ENCODE measurements around the gene SPINK5. TPM values are rescaled to one million over a fixed set of nuclear protein-coding genes. Genes with fewer than 3 reads are reported as not detected.

The SPINK5 gene
- total RNA-seq, 4 donors from 2014 or later = 0.31 to 3.2 (median 0.60) TPM; not detected in 1

DNA sequence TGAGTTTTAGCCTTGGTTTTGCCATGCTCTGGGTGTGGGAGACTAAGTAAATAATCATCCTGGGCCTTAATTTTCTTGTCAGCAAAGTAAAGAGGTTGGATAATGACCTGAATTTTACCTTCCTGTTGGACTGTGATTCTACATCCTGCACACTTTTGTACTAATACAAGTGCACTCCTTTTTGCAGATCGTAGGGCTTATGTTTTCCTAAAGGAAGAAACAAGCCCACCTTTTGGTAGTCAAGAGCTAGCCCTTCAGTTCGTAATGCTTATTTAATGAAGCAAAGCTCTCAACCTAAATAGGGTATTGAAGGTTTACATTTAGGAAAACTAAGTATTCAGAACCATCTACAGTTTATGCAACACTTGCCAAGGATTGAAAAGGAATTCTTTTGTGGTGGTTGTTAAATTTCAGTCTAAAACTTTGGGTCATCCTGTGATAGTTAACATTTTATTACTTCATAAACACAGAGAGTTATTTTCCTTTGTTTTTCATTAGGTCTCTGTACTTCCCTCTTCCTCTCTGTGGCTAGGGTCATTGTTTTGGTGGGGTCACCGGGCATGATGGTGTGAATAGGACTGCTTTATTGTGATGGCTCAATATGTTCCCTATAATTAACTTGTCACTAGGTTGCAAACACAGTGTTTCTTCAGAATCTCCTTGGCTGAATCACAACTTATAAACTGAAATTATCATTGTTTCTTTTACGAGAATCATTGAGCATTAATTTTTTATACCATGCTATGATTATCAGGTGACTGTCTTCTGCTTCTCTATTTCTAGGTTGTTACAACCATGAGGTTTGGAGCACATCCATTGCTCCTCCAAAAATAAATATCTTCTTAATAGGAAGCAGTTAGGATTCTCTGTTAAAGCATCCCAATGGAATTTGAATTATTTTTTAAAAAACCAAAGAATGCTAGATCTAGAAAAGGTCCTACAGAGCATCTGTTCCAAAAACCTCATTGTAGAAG, 28.5 kb downstream of the SPINK5 start:
- TF ChIP-seq, protein P1, sequence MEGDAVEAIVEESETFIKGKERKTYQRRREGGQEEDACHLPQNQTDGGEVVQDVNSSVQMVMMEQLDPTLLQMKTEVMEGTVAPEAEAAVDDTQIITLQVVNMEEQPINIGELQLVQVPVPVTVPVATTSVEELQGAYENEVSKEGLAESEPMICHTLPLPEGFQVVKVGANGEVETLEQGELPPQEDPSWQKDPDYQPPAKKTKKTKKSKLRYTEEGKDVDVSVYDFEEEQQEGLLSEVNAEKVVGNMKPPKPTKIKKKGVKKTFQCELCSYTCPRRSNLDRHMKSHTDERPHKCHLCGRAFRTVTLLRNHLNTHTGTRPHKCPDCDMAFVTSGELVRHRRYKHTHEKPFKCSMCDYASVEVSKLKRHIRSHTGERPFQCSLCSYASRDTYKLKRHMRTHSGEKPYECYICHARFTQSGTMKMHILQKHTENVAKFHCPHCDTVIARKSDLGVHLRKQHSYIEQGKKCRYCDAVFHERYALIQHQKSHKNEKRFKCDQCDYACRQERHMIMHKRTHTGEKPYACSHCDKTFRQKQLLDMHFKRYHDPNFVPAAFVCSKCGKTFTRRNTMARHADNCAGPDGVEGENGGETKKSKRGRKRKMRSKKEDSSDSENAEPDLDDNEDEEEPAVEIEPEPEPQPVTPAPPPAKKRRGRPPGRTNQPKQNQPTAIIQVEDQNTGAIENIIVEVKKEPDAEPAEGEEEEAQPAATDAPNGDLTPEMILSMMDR (IDR thresholded peaks at IDR 0.05) = no peak
- ATAC-seq (ENCODE audit: low FRiP score) (no peak), DNase-seq (ENCODE audit: low spot score) (no peak)

DNA sequence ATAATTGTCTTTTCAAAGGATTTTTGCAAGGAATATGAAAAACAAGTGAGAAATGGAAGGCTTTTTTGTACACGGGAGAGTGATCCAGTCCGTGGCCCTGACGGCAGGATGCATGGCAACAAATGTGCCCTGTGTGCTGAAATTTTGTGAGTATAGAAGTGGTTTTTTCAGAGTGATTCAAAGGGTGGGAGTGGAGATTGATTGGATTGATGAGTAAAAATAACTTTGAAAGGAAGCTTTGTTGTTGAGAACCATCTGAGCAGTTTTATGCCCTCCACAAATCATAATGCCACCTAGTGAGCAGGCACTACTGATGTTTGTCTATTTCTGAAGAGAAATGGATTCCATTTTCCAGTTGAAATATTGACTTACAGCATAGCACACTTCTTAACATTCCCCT, 30.6 kb downstream of the SPINK5 start:
- TF ChIP-seq, protein P1 (IDR thresholded peaks at IDR 0.05) = no peak
- DNase-seq (ENCODE audit: low spot score) = no peak
- no peak for ATAC-seq (ENCODE audit: low FRiP score)

DNA sequence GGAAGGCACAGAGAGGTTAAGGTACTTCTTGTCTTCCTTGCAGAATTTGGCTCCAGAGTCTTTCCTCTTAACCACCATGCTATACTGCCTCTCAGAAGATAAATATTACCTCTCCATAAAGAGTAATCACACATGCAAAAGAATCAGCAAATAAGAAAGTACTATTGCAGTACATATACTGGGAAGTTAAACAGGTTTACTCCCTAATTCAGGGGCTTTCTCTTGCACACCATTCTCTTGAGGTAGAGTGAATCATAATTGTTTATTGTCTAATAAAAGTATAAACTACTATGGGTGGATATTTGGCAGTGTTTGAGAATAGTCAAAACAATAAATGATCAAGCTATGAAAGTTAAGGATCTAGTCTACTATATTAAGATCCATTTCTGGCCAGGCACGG, 40.4 kb downstream of the SPINK5 start:
- TF ChIP-seq, protein P1 (IDR thresholded peaks at IDR 0.05) = no peak
- no peak for DNase-seq (ENCODE audit: low spot score)
- ATAC-seq (ENCODE audit: low FRiP score) = no peak

DNA sequence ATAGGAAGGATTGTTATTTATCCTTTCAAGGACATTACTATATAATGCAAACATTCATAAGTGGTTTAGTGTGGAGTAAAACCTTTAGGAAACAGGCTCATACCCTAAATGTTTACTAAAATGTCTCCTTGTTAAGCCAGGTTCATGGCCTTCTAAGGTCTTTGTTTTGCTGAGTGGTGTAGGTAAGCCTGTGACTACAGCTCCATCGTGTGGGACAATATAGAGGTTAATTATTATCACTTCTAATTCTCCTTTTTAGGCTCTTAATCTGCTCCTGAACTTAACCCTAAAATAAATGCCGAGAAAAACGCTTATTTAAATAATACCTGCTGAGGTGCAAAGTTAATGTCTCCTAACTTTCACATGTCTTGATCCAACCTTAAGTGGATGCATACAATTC, 43.8 kb downstream of the SPINK5 start:
- TF ChIP-seq, protein P1 (IDR thresholded peaks at IDR 0.05) = no peak
- ATAC-seq (ENCODE audit: low FRiP score) (no peak), DNase-seq (ENCODE audit: low spot score) (no peak)

DNA sequence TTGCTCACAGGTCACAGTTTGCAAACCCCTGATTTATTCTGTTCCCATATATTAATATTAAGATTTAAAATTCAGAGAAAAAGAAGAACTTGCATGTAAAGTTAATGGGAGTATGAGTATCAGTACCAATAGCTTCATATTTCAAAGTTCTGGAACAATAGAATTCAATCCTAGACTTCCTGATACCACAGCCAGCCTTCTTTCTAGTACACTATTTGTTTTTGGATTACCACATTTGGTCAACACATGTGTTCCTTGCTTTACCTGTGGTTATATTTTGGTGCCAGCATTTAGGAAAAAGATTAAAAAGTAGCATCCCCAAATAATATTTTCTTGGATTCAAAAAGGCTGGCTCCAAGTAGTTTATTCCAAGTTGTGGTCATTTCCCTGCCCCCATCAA, 49.5 kb downstream of the SPINK5 start:
- DNase-seq (ENCODE audit: low spot score) = no peak
- no peak for ATAC-seq (ENCODE audit: low FRiP score)
- TF ChIP-seq, protein P1 (IDR thresholded peaks at IDR 0.05) = no peak

DNA sequence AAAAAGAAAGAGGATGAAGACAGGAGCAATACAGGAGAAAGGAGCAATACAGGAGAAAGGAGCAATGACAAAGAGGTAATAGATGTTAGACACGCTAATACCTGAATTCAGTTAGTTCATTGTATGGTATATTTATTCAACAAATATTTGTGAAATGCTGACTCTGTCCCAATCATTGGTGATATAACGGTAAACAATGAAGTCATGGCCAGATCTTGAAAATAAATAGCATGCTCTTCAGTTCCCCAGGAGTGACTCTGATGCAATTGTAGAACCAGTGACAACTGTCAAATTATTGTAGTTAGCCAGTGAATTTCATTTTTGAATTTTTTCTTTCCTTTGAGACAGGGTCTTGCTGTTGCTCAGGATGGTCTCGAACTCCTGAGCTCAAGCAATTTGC, 56.5 kb downstream of the SPINK5 start:
- TF ChIP-seq, protein P1 (IDR thresholded peaks at IDR 0.05) = no peak
- DNase-seq (ENCODE audit: low spot score) = no peak
- ATAC-seq (ENCODE audit: low FRiP score) = no peak

DNA sequence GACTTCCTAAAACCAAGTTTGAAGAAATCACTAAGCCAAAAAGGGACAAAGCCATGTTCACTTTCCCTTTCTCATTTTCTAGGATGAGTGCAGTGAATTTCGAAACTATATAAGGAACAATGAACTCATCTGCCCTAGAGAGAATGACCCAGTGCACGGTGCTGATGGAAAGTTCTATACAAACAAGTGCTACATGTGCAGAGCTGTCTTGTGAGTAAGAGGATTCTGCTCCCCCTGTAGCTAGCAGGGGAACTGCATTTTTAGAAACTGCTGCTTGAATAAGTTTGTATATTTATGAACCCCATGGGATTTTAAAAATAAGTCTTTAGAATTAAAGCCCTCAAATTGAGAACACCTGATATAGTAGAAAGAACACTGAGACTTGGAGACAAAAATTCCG, 61.9 kb downstream of the SPINK5 start:
- no peak for ATAC-seq (ENCODE audit: low FRiP score)
- TF ChIP-seq, protein P1 (IDR thresholded peaks at IDR 0.05) = no peak

More for the DNA sequence above, 61.9 kb downstream of the SPINK5 start:
- no peak for DNase-seq (ENCODE audit: low spot score)

Measured in omental fat pad (tissue), 4 donors.